Bone marrow (tissue), 2 donors: ENCODE data around the gene MELTF.

Experiments used
- DNase-seq, 2 donors: peaks; one replicate each; lab custom pipeline; 2025; lab: John Stamatoyannopoulos, UW

Gene MELTF

GRCh38 chr3:197027151-197027895 lies 2.3 kb downstream of the MELTF start:
- no peak for DNase-seq

DNA sequence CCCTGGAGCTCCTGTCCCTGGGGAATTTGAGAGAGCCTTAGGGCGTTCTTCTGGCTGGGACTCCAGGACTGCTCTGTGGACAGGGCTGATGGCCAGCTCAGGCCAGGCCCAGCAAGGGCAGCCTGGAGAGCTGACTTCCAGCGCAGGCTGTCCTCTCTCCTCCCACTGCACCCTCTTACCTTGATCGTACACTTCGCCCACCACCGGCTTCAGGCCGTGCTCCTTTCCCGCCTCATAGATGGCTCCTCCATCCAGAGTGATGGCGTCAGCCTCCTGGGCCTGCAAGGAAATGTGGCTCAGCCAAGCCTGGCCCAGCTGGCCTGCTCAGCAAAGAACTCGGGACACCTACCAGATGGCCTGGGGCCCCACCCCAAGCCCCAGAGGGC lies 3.1 kb downstream of the MELTF start:
- no peak for DNase-seq

DNA sequence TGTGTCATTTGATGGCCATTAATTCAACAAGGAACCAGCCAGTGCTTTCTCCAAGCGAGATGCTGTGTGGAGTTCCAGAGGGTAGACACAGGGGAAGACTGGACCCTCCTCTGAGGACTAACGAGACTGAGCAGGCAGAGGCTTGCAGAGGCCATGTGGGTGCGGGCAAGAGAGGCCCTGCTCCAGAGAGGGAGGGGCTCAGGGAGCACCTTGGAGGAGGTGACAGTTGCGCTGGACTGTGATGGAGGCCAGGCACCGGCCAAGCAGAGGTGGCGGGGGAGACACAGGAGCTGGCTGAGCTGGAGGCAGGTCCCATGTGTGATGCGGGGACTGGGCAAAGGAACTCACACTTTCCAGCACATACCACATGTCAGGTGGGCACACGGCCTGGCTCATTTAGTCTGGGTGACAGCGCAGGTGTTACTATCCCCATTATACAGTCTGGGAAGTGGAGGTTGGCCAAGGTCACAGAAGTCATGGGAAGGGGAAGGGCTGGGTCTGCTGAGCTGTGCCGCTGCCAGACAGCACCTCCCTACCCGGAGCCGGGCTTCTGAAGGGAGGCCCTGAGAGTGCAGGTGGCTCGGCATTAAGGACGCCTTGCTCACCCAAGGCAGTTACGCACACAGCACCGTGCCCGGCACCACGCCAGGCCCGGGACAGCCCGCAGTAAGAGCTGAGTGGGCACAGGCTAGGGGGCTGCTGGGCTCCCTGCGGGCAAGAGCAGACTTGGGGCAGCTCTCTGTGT lies 3.7 kb downstream of the MELTF start:
- no peak for DNase-seq

DNA sequence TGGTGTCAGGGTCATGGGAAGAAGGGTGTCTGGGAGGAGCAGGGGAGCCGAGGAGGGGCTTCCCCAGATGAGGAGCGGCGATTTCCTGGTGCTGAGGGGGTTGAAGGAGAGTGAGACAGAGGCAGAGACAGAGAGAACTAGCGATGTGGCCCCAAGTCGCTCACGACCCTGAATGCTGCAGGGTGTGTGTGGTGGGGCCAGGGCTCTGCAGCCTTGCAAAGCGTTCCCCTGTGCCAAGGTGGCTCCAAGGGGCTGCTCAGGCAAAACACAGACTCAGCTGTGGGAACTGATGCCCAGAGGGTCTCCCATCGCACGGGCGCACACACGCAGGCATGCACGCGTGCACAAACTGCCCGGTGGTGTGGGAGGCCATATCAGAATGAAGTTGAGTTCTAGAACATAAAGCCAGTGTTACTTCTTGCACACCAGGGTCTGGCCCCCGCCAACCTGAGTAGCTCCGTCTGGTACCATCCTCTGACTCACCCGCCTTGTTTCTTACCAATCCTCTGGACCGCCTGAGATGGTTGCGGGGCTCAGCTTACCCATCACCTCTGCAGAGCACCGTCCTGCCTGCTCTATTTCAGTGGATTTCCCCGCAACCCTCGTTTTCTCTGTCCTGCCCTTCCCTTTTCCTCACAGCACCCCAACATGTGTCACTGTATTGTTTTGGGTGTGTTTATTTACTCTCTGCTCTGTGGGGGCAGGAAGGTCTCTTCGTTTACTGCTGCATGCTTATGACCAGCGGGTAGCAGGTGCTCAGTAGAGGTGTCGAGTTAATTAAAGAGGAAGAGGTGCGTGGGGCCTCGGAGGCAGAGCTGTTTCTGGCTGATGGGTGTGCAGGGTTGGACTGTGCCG lies 4.5 kb downstream of the MELTF start:
- DNase-seq = no peak

- no peak for DNase-seq
Measured at GRCh38 chr3:197023998-197024651, 5.5 kb downstream of the MELTF start.

- DNase-seq = peak in 1 of 2 donors; percentile 9
Measured at GRCh38 chr3:197023241-197023997, 6.2 kb downstream of the MELTF start.

DNA sequence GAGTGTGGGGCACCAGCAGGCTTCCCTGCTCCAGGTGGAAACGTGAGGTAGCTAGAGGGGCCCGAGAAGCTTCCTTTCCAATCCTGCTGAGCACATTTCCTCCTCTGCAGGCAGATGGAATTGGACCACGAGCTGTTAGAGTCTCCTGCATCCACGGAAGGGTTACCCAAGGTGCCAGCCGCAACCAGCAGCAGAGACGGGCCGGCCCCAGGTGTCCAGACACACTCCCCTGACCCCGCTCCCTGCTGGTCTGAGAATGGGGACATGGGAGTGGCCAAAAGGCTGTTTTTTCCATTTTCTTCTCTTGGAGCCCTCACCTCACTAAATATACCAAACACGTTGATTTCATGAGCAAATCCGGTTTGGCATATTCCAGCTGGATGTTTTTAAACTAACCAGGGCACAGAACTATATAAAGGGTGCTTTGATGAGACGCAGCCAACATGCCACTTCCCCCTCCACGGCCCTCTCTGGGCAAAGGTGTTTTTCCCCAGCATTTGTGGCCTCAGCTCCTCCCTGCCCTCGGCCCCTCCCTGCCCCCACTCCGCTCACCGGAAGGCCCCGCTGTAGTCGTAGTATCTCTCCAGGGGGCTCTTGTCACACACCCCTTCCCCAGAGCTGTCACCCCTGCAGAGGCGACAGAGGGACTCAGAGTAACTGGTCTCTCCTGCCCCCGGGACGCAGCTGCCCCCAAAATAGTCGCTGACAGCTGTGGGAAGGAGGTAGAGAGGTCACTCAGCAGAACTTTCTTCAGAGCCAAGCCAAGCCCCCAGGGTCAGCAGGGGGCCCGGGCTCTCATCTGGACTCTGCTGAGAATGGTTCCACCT lies 7.0 kb downstream of the MELTF start:
- no peak for DNase-seq

- no peak for DNase-seq
Measured at GRCh38 chr3:197021729-197022404, 7.8 kb downstream of the MELTF start.

- DNase-seq = no peak
Measured at GRCh38 chr3:197021231-197021630, 8.4 kb downstream of the MELTF start.

GRCh38 chr3:197019535-197019934 lies 10.1 kb downstream of the MELTF start:
- DNase-seq = no peak

DNA sequence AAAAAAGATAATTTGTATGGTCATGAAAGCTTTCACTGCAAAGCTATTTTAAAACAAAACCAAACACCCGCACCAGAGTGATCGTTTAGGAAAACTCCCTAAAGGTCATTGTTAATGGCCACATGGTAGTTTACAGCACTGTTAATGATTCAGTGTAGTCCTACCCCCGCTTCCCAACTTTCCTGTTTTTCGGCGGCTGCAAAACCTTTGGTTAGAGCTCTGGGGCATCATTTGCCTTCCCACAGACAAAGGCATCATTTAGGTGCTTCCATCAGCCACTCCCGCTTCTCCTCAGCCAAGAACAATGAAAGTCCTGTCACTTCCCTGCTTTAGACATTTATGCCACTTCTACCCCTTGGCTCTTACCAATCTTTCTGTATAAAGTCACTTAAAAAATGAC lies 10.6 kb downstream of the MELTF start:
- no peak for DNase-seq

DNA sequence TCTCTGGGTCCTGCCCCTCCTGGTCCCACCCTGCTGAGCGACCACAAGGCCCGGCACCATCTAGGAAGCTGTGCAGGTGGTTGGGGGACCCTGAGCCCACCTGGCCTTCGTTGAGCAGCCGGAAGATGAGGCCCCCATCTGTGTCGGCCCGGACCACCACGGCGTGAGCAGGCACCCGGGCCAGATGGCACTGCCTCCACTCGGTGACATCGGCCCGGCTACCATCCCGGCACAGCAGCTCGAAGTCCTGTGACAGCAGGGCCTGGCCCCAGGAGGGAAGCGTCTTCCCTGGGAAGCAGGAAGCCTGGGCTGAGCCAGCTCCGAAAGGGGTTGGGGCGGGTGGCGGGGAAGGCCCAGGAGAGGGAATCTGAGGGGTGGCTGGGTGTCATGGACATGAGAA lies 12.6 kb downstream of the MELTF start:
- no peak for DNase-seq

- no peak for DNase-seq
Measured at GRCh38 chr3:197015790-197016736, 13.6 kb downstream of the MELTF start.

- DNase-seq = no peak
Measured at GRCh38 chr3:197014942-197015575, 14.6 kb downstream of the MELTF start.

- no peak for DNase-seq
Measured at GRCh38 chr3:197014024-197014423, 15.6 kb downstream of the MELTF start.

DNA sequence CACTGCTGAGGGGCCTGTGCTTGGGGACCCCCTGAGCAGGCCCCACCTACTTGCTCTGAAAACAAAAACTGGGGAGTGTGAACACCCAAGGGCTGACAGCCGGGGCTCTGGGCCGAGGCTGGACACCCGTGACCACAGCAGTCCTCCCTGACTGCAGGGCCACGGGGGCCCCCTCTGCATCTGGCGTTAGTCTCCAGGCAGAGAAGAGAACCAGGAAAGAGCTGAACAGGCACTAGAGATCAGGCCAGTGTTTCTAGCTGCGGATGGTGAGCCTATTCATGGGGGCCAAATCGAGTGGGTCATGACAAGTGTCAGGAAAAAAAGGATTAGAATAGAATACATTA lies 17.1 kb downstream of the MELTF start:
- no peak for DNase-seq

DNA sequence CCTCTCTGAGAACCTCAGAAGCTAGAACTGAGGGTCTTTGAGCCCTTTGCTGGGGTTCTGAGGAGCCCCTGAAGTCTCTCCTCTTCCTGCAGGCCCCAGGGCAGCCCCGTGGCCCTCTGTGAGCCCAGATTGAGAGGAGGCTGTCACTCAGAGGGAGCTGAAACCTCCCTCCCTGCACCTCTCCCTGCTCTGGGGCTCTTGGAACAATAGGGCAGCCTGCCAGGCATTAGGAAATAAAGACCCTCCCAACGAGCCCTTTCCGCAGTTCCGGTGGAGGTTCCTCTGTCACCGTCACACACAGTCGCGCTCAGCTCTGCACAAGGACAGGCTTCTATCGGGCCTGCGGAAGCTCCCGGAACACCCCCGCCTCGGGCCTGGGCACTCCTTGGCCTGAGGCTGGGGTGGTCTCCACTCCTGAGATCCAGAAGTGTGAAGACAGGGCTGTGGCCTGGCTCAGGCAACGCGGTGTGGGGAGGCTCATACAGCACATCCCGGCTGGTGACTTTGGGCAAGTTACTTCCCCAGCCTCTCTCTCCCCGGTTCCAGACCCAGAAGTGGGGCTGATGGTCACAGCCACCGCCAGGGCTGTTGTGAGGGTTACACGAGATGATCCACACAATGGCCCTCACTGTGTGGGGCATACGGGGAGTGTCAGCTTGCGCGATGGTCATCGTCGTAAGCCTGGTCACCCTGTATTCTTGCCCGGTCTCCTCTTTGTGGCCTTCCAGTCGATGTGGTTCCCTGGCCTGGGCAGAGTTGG lies 17.7 kb downstream of the MELTF start:
- no peak for DNase-seq
